Caco-2 (cell line): ENCODE measurements around the gene PPARG. TPM values are rescaled to one million over a fixed set of nuclear protein-coding genes. Genes with fewer than 3 reads are reported as not detected.

ENCODE experiments used
- BruUV-seq: library from RNA; stranded (reverse); fragments of 400-500 nt; replicated peaks from 2 replicates; lab custom pipeline; 2021; lab: Mats Ljungman, UMichigan
- CTCF ChIA-PET: fragments of 300-600 bp; sonication (Branson Sonifier 250); formaldehyde crosslinking; loops from one replicate; lab custom pipeline; 2022; ENCODE audit warnings: antibody characterized with exemption; lab: Charles Lee
- POLR2A ChIA-PET: fragments of 300-600 bp; sonication (Branson Sonifier 250); formaldehyde crosslinking; loops from one replicate; lab custom pipeline; 2022; ENCODE audit warnings: antibody characterized with exemption; lab: Charles Lee
- DNase-seq, 2 experiments: peaks; one replicate each; pipeline versions ENCODE4 v3.0.0 to v3.0.0-alpha.2; 2020 to 2022
- H3K27me3 ChIP-seq: replicated peaks from 2 replicates; pipeline ENCODE4 v1.6.0; 2011; ENCODE audit warnings: low read length; ENCODE audit not compliant: control insufficient read depth, insufficient read depth
- H3K36me3 ChIP-seq: 2 replicates; pipeline ENCODE4 v1.5.1; 2011; ENCODE audit warnings: low read length; ENCODE audit not compliant: control insufficient read depth, insufficient read depth
- H3K4me1 ChIP-seq: fragments of 250-450 bp; sonication (Bioruptor Pico); 2 replicates; pipeline ENCODE4 v1.5.1; 2020; ENCODE audit warnings: mild to moderate bottlenecking
- H3K4me3 ChIP-seq: 2 replicates; pipeline ENCODE4 v1.5.1; 2011; ENCODE audit warnings: low read depth, mild to moderate bottlenecking, control low read depth, low read length
- H3K9me3 ChIP-seq: fragments of 250-450 bp; sonication (Bioruptor Pico); 2 replicates; pipeline ENCODE4 v1.5.1; 2020; ENCODE audit warnings: mild to moderate bottlenecking, moderate library complexity
- H3K27ac Mint-ChIP-seq: one replicate; pipeline ENCODE4 v1.8.0; 2022; ENCODE audit warnings: mixed read lengths; ENCODE audit not compliant: unreplicated experiment
- H3K27me3 Mint-ChIP-seq: one replicate; pipeline ENCODE4 v1.8.0; 2022; ENCODE audit warnings: mixed read lengths; ENCODE audit not compliant: insufficient read depth, unreplicated experiment
- H3K36me3 Mint-ChIP-seq: one replicate; pipeline ENCODE4 v1.8.0; 2022; ENCODE audit warnings: mild to moderate bottlenecking, mixed read lengths; ENCODE audit not compliant: insufficient read depth, unreplicated experiment
- H3K4me1 Mint-ChIP-seq: one replicate; pipeline ENCODE4 v1.8.0; 2022; ENCODE audit warnings: low read depth, mixed read lengths; ENCODE audit not compliant: unreplicated experiment
- H3K4me3 Mint-ChIP-seq: one replicate; pipeline ENCODE4 v1.8.0; 2022; ENCODE audit warnings: mild to moderate bottlenecking, moderate library complexity, mixed read lengths; ENCODE audit not compliant: unreplicated experiment
- H3K9me3 Mint-ChIP-seq: one replicate; pipeline ENCODE4 v1.8.0; 2022; ENCODE audit warnings: mixed read lengths; ENCODE audit not compliant: unreplicated experiment
- CTCF ChIP-seq, 2 experiments: fragments of 200-600 bp in 1 of 2; IDR thresholded peaks; 1 replicate in 1 of 2; 2 replicates in 1 of 2; pipeline versions ENCODE4 v1.5.1 to v1.8.0; 2011 to 2022; ENCODE audit warnings: antibody characterized with exemption in 1 of 2, control low read depth in 1 of 2, inconsistent platforms in 1 of 2, low read depth in 1 of 2, low read length in 1 of 2, mild to moderate bottlenecking in 1 of 2, moderate library complexity in 1 of 2; ENCODE audit not compliant: insufficient read depth in 1 of 2, severe bottlenecking in 1 of 2, unreplicated experiment in 1 of 2
- intact Hi-C: fragments of 100-400 bp; cut with micrococcal nuclease; formaldehyde crosslinking; loops from one replicate; pipeline ENCODE4 v1.10.0; 2022; ENCODE audit not compliant: unreplicated experiment
- total RNA-seq: library from RNA; stranded (reverse); gene quantifications from 2 replicates; pipeline ENCODE4 v1.2.3, GENCODE V29; 2022

PPARG gene
- total RNA-seq, 1 experiment from 2014 or later: 15.6 TPM

GRCh38 chr3:12444582-12445471 is 156.0 kb downstream of the PPARG start:
- POLR2A ChIA-PET: interaction anchor here (0.9 kb wide), 1 partner anchor 35 kb away, joined by 7 read pairs; no protein-coding TSS in a partner anchor
- DNase-seq: peak; percentile 80 to 94
- Mint-ChIP-seq H3K4me1 (peaks cover 40% of the 10 kb centered on the region), H3K36me3 (peaks cover 15% of the 10 kb centered on the region), H3K27ac (peak overlapping the region; percentile 92), H3K27me3 (no peaks in the 10 kb centered on the region), H3K4me3 (peak overlapping the region; percentile 72), H3K9me3 (no peaks in the 10 kb centered on the region)
- no peaks in the 10 kb centered on the region for H3K9me3 ChIP-seq
- intact Hi-C loops: loop anchor here (1.0 to 10.0 kb wide), 5 partner anchors 20 to 160 kb away; partner anchors contain the start of gene PPARG
- H3K36me3 ChIP-seq: no peaks in the 10 kb centered on the region
- no TSS peak for BruUV-seq
- H3K4me3 ChIP-seq: no peak overlapping the region
- peaks cover 37% of the 10 kb centered on the region for H3K4me1 ChIP-seq
- CTCF ChIA-PET: no interaction called here
- no peaks in the 10 kb centered on the region for H3K27me3 ChIP-seq
- TF ChIP-seq CTCF (IDR thresholded peaks at IDR 0.05; ENCODE audit: insufficient read depth in 1 of 2, low read depth in 1 of 2, low read length in 1 of 2, severe bottlenecking in 1 of 2, unreplicated experiment in 1 of 2): no peak

- BruUV-seq: no TSS peak
- no peaks in the 10 kb centered on the region for H3K9me3 Mint-ChIP-seq
- ChIA-PET POLR2A (no interaction called here), CTCF (no interaction called here)
- peaks cover 15% of the 10 kb centered on the region for H3K36me3 Mint-ChIP-seq
- peak overlapping the region; percentile 92 for H3K27ac Mint-ChIP-seq
- H3K27me3 Mint-ChIP-seq: no peaks in the 10 kb centered on the region
- no peak for TF ChIP-seq CTCF (IDR thresholded peaks at IDR 0.05; ENCODE audit: insufficient read depth in 1 of 2, low read depth in 1 of 2, low read length in 1 of 2, severe bottlenecking in 1 of 2, unreplicated experiment in 1 of 2)
- no peaks in the 10 kb centered on the region for H3K9me3 ChIP-seq
- DNase-seq: no peak
- H3K4me1 Mint-ChIP-seq: peaks cover 40% of the 10 kb centered on the region
- H3K36me3 ChIP-seq: no peaks in the 10 kb centered on the region
- peaks cover 37% of the 10 kb centered on the region for H3K4me1 ChIP-seq
- no peak overlapping the region for H3K4me3 ChIP-seq
- peak overlapping the region; percentile 72 for H3K4me3 Mint-ChIP-seq
- intact Hi-C loops: loop anchor here (1.0 to 10.0 kb wide), 3 partner anchors 19 to 161 kb away; partner anchors contain the start of gene PPARG
- no peaks in the 10 kb centered on the region for H3K27me3 ChIP-seq
These were observed 156.8 kb downstream of the PPARG start for GRCh38 chr3:12445523-12446240.

DNA sequence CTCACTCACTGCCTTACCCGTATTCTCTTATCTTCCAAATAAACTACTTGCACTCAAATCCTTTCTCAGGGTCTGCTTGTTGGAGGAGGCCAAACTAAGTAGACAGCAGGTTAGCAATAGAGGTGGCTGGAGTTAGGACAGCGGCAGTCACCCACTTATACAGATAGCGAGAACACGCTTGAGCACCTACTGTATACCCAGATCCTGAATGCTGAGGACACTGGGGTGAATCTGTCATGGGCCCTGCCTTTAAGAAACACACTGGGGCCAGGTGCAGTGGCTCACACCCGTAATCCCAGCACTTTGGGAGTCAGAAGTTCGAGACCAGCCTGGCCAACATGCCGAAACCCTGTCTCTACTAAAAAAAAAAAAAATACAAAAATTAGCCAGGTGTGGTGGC is 157.4 kb downstream of the PPARG start:
- no peaks in the 10 kb centered on the region for H3K9me3 Mint-ChIP-seq
- peak overlapping the region; percentile 92 for H3K27ac Mint-ChIP-seq
- TF ChIP-seq CTCF (IDR thresholded peaks at IDR 0.05; ENCODE audit: insufficient read depth in 1 of 2, low read depth in 1 of 2, low read length in 1 of 2, severe bottlenecking in 1 of 2, unreplicated experiment in 1 of 2): no peak
- Histone ChIP-seq H3K36me3 (no peaks in the 10 kb centered on the region), H3K9me3 (no peaks in the 10 kb centered on the region), H3K27me3 (no peaks in the 10 kb centered on the region), H3K4me1 (peaks cover 37% of the 10 kb centered on the region), H3K4me3 (no peak overlapping the region)
- ChIA-PET CTCF (no interaction called here), POLR2A (no interaction called here)
- no peaks in the 10 kb centered on the region for H3K27me3 Mint-ChIP-seq
- peaks cover 40% of the 10 kb centered on the region for H3K4me1 Mint-ChIP-seq
- no peak for DNase-seq
- no peak overlapping the region for H3K4me3 Mint-ChIP-seq
- intact Hi-C loops: loop anchor here (10.0 kb wide), 1 partner anchor 161 kb away; the partner anchor contains the start of gene PPARG
- peaks cover 15% of the 10 kb centered on the region for H3K36me3 Mint-ChIP-seq
- BruUV-seq: no TSS peak
